GM23338 (cell line): ENCODE results near the gene C9orf57. TPM values are rescaled to one million over a fixed set of nuclear protein-coding genes. Genes with fewer than 3 reads are reported as not detected.

Source experiments
- ATAC-seq: fragments of 200-7000 bp; cut with Tn5 transposase; 3 replicates; pipeline ENCODE4 v1.9.1; 2020
- DNase-seq: peaks from one replicate; pipeline ENCODE4 v3.0.0-alpha.2; 2015; ENCODE audit warnings: low spot score
- H2AFZ ChIP-seq: fragments of 200-600 bp; sonication (generic); 2 replicates; pipeline ENCODE4 v1.8.0; 2016; ENCODE audit warnings: antibody characterized with exemption, mild to moderate bottlenecking, moderate library complexity
- H3F3A ChIP-seq: fragments of 200-600 bp; sonication (generic); replicated peaks from 2 replicates; pipeline ENCODE4 v1.8.0; 2017; ENCODE audit warnings: antibody characterized with exemption, mixed run types, low read depth
- H3K27ac ChIP-seq: fragments of 200-600 bp; sonication (generic); 2 replicates; pipeline ENCODE4 v1.6.1; 2016; ENCODE audit warnings: low read depth
- H3K27me3 ChIP-seq: fragments of 200-600 bp; sonication (generic); 2 replicates; pipeline ENCODE4 v1.8.0; 2016; ENCODE audit warnings: mild to moderate bottlenecking, mixed run types, moderate library complexity; ENCODE audit not compliant: insufficient read depth
- H3K36me3 ChIP-seq: fragments of 200-600 bp; sonication (generic); 2 replicates; pipeline ENCODE4 v1.8.0; 2016; ENCODE audit warnings: mild to moderate bottlenecking; ENCODE audit not compliant: insufficient read depth
- H3K4me1 ChIP-seq: fragments of 200-600 bp; sonication (generic); 2 replicates; pipeline ENCODE4 v1.8.0; 2016; ENCODE audit warnings: mild to moderate bottlenecking, moderate library complexity; ENCODE audit not compliant: insufficient read depth
- H3K4me2 ChIP-seq: fragments of 200-600 bp; sonication (generic); 2 replicates; pipeline ENCODE4 v1.7.1; 2017; ENCODE audit warnings: mixed run types
- H3K4me3 ChIP-seq: fragments of 200-600 bp; sonication (generic); 2 replicates; pipeline ENCODE4 v1.6.1; 2016; ENCODE audit warnings: mixed run types
- H3K79me2 ChIP-seq: fragments of 200-600 bp; sonication (generic); replicated peaks from 2 replicates; pipeline ENCODE4 v1.8.0; 2017; ENCODE audit warnings: mild to moderate bottlenecking; ENCODE audit not compliant: insufficient read depth
- H3K9me2 ChIP-seq: fragments of 200-600 bp; sonication (generic); 2 replicates; pipeline ENCODE4 v1.8.0; 2017; ENCODE audit not compliant: insufficient read depth
- H4K20me1 ChIP-seq: fragments of 200-600 bp; sonication (generic); replicated peaks from 2 replicates; pipeline ENCODE4 v1.8.0; 2017; ENCODE audit warnings: mild to moderate bottlenecking; ENCODE audit not compliant: insufficient read depth
- H3K27ac Mint-ChIP-seq: 2 replicates; pipeline ENCODE4 v1.8.0; 2020; ENCODE audit warnings: inconsistent platforms, mild to moderate bottlenecking, moderate library complexity, mixed read lengths
- H3K27me3 Mint-ChIP-seq: 3 replicates; pipeline ENCODE4 v1.8.0; 2022; ENCODE audit warnings: low read depth, mild to moderate bottlenecking, moderate library complexity, mixed read lengths, inconsistent platforms; ENCODE audit not compliant: insufficient read depth, poor library complexity
- H3K36me3 Mint-ChIP-seq: 3 replicates; pipeline ENCODE4 v1.8.0; 2021; ENCODE audit warnings: low read depth, mild to moderate bottlenecking, inconsistent platforms, moderate library complexity, mixed read lengths
- H3K4me1 Mint-ChIP-seq: 3 replicates; pipeline ENCODE4 v1.8.0; 2020; ENCODE audit warnings: mild to moderate bottlenecking, inconsistent platforms, mixed read lengths
- H3K4me3 Mint-ChIP-seq: 3 replicates; pipeline ENCODE4 v1.8.0; 2021; ENCODE audit warnings: moderate library complexity, mild to moderate bottlenecking, inconsistent platforms, mixed read lengths
- H3K9me3 Mint-ChIP-seq: 3 replicates; pipeline ENCODE4 v1.8.0; 2020; ENCODE audit warnings: moderate library complexity, mild to moderate bottlenecking, inconsistent platforms, mixed read lengths
- CREB1 ChIP-seq: fragments of 250-450 bp; sonication (Bioruptor Pico); IDR thresholded peaks from 2 replicates; pipeline ENCODE4 v1.5.0; 2020; ENCODE audit warnings: low read depth, mild to moderate bottlenecking, moderate library complexity
- ZNF114 ChIP-seq: fragments of 250-450 bp; sonication (Bioruptor Pico); IDR thresholded peaks from 2 replicates; pipeline ENCODE4 v1.5.0; 2020; ENCODE audit warnings: mild to moderate bottlenecking, moderate library complexity
- ZNF331 ChIP-seq: fragments of 250-450 bp; sonication (Bioruptor Pico); IDR thresholded peaks from 2 replicates; pipeline ENCODE4 v1.5.0; 2020; ENCODE audit warnings: low read depth, mild to moderate bottlenecking, moderate library complexity
- polyA plus RNA-seq: library from polyadenylated mRNA; unstranded; fragments of >200 nt; fragmentation: Nextera tagmentation; extraction: Ambion mirVana; gene quantifications from 2 replicates; pipeline ENCODE4 v1.2.1, GENCODE V29; 2016
- total RNA-seq: library from RNA; depleted of rRNA; stranded (reverse); fragments of >200 nt; shearing (Covaris generic); gene quantifications from 2 replicates; pipeline ENCODE4 v1.2.3, GENCODE V29; 2014
- TF ChIP-seq, protein P1 (sequence below): fragments of 250-450 bp; sonication (Bioruptor Pico); IDR thresholded peaks from 2 replicates; pipeline ENCODE4 v1.5.0; 2020; ENCODE audit warnings: mild to moderate bottlenecking, moderate library complexity
- TF ChIP-seq, protein P2 (sequence below): IDR thresholded peaks from one replicate; pipeline ENCODE4 v1.6.1; 2018; ENCODE audit warnings: antibody characterized with exemption; ENCODE audit not compliant: unreplicated experiment

Gene C9orf57
- total and polyA plus RNA-seq, 2 experiments from 2014 or later: not detected

DNA sequence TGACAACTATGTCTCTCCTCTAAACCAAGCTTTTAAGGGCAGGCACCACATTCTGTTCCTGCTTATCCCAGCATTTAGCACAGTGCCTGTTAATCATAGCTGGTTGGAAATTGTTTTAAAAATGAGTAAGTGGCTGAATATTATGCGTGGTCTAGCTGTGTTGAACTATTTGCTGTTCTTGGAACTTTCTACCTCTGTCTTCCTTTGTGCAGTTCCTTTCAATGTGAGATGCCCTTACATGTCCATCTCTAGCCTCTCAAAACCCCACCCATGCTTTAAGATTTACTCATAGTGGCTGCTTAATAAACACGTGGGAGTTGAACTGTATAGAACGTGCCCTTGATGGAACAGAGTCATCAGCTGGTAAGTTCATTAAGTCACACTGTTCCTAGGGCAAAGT lies 34.5 kb downstream of the C9orf57 start:
- Mint-ChIP-seq H3K27ac (no peak overlapping the region), H3K36me3 (no peaks in the 10 kb centered on the region), H3K4me3 (no peak overlapping the region), H3K9me3 (no peaks in the 10 kb centered on the region), H3K4me1 (peaks cover 6% of the 10 kb centered on the region), H3K27me3 (peaks cover 6% of the 10 kb centered on the region)
- Histone ChIP-seq H2AFZ (peak overlapping the region; percentile 24; the same call in 1 of the 2 replicates), H3K4me2 (no peak overlapping the region), H4K20me1 (no peaks in the 10 kb centered on the region), H3K9me2 (peaks cover 2% of the 10 kb centered on the region; the same call in 1 of the 2 replicates), H3K4me3 (no peak overlapping the region), H3K79me2 (no peaks in the 10 kb centered on the region), H3K4me1 (no peaks in the 10 kb centered on the region; the same call in 1 of the 2 replicates), H3F3A (no peaks in the 10 kb centered on the region), H3K27me3 (no peaks in the 10 kb centered on the region), H3K27ac (no peak overlapping the region), H3K36me3 (no peaks in the 10 kb centered on the region)
- no peak for TF ChIP-seq CREB1 (CRISPR knock-in tag)
- TF ChIP-seq ZNF114 (CRISPR knock-in tag): no peak
- DNase-seq: no peak
- no peak for ATAC-seq

DNA sequence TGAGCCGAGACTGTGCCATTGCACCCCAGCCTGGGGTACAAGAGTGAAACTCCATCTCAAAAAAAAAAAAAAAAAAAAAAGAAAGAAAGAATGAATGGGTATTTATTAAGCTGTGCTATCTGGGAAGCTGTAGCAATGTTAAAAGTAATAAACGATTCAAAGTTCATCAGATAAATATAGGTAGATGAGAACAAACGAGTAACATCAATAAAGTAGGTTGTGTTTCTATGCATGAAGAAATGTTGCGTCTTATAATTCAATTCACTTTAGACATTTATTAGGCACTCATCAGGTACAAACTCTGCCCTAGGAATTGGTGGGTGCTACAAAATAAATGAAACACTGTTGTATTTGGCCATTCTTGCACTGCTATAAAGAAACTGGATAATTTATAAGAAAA lies 36.8 kb downstream of the C9orf57 start:
- H3K4me3 Mint-ChIP-seq: no peak overlapping the region
- Histone ChIP-seq H3K4me1 (no peaks in the 10 kb centered on the region; the same call in 1 of the 2 replicates), H2AFZ (no peak overlapping the region; the same call in 1 of the 2 replicates), H3K36me3 (no peaks in the 10 kb centered on the region), H3F3A (no peaks in the 10 kb centered on the region), H3K4me2 (no peak overlapping the region), H3K79me2 (no peaks in the 10 kb centered on the region), H3K27me3 (no peaks in the 10 kb centered on the region), H4K20me1 (no peaks in the 10 kb centered on the region), H3K9me2 (no peaks in the 10 kb centered on the region), H3K27ac (no peak overlapping the region), H3K4me3 (no peak overlapping the region)
- peaks cover 6% of the 10 kb centered on the region for H3K4me1 Mint-ChIP-seq
- no peak overlapping the region for H3K27ac Mint-ChIP-seq
- no peaks in the 10 kb centered on the region for H3K9me3 Mint-ChIP-seq
- DNase-seq (no peak), ATAC-seq (no peak)
- TF ChIP-seq, protein P1, sequence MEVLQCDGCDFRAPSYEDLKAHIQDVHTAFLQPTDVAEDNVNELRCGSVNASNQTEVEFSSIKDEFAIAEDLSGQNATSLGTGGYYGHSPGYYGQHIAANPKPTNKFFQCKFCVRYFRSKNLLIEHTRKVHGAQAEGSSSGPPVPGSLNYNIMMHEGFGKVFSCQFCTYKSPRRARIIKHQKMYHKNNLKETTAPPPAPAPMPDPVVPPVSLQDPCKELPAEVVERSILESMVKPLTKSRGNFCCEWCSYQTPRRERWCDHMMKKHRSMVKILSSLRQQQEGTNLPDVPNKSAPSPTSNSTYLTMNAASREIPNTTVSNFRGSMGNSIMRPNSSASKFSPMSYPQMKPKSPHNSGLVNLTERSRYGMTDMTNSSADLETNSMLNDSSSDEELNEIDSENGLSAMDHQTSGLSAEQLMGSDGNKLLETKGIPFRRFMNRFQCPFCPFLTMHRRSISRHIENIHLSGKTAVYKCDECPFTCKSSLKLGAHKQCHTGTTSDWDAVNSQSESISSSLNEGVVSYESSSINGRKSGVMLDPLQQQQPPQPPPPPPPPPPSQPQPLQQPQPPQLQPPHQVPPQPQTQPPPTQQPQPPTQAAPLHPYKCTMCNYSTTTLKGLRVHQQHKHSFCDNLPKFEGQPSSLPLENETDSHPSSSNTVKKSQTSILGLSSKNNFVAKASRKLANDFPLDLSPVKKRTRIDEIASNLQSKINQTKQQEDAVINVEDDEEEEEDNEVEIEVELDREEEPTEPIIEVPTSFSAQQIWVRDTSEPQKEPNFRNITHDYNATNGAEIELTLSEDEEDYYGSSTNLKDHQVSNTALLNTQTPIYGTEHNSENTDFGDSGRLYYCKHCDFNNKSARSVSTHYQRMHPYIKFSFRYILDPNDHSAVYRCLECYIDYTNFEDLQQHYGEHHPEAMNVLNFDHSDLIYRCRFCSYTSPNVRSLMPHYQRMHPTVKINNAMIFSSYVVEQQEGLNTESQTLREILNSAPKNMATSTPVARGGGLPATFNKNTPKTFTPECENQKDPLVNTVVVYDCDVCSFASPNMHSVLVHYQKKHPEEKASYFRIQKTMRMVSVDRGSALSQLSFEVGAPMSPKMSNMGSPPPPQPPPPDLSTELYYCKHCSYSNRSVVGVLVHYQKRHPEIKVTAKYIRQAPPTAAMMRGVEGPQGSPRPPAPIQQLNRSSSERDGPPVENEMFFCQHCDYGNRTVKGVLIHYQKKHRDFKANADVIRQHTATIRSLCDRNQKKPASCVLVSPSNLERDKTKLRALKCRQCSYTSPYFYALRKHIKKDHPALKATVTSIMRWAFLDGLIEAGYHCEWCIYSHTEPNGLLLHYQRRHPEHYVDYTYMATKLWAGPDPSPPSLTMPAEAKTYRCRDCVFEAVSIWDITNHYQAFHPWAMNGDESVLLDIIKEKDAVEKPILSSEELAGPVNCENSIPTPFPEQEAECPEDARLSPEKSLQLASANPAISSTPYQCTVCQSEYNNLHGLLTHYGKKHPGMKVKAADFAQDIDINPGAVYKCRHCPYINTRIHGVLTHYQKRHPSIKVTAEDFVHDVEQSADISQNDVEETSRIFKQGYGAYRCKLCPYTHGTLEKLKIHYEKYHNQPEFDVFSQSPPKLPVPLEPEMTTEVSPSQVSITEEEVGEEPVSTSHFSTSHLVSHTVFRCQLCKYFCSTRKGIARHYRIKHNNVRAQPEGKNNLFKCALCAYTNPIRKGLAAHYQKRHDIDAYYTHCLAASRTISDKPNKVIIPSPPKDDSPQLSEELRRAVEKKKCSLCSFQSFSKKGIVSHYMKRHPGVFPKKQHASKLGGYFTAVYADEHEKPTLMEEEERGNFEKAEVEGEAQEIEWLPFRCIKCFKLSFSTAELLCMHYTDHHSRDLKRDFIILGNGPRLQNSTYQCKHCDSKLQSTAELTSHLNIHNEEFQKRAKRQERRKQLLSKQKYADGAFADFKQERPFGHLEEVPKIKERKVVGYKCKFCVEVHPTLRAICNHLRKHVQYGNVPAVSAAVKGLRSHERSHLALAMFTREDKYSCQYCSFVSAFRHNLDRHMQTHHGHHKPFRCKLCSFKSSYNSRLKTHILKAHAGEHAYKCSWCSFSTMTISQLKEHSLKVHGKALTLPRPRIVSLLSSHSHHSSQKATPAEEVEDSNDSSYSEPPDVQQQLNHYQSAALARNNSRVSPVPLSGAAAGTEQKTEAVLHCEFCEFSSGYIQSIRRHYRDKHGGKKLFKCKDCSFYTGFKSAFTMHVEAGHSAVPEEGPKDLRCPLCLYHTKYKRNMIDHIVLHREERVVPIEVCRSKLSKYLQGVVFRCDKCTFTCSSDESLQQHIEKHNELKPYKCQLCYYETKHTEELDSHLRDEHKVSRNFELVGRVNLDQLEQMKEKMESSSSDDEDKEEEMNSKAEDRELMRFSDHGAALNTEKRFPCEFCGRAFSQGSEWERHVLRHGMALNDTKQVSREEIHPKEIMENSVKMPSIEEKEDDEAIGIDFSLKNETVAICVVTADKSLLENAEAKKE (CRISPR knock-in tag): no peak
- no peak for TF ChIP-seq ZNF331 (CRISPR knock-in tag)
- TF ChIP-seq, protein P2, sequence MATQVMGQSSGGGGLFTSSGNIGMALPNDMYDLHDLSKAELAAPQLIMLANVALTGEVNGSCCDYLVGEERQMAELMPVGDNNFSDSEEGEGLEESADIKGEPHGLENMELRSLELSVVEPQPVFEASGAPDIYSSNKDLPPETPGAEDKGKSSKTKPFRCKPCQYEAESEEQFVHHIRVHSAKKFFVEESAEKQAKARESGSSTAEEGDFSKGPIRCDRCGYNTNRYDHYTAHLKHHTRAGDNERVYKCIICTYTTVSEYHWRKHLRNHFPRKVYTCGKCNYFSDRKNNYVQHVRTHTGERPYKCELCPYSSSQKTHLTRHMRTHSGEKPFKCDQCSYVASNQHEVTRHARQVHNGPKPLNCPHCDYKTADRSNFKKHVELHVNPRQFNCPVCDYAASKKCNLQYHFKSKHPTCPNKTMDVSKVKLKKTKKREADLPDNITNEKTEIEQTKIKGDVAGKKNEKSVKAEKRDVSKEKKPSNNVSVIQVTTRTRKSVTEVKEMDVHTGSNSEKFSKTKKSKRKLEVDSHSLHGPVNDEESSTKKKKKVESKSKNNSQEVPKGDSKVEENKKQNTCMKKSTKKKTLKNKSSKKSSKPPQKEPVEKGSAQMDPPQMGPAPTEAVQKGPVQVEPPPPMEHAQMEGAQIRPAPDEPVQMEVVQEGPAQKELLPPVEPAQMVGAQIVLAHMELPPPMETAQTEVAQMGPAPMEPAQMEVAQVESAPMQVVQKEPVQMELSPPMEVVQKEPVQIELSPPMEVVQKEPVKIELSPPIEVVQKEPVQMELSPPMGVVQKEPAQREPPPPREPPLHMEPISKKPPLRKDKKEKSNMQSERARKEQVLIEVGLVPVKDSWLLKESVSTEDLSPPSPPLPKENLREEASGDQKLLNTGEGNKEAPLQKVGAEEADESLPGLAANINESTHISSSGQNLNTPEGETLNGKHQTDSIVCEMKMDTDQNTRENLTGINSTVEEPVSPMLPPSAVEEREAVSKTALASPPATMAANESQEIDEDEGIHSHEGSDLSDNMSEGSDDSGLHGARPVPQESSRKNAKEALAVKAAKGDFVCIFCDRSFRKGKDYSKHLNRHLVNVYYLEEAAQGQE: no peak
- no peaks in the 10 kb centered on the region for H3K36me3 Mint-ChIP-seq
- H3K27me3 Mint-ChIP-seq: peaks cover 6% of the 10 kb centered on the region
